ENCODE results near the gene MKX.

The MKX gene

GRCh38 chr10:27663621-27664020 lies 82.0 kb downstream of the MKX start:
- in situ Hi-C loops (cut with MboI; ENCODE audit: low sequenced_read_pairs, unreplicated experiment), result loop anchor here (25.0 kb wide), 1 partner anchor 226 kb away; no protein-coding TSS in a partner anchor
- no peak for DNase-seq (ENCODE audit: low spot score)

GRCh38 chr10:27661514-27662286 lies 83.9 kb downstream of the MKX start:
- DNase-seq (ENCODE audit: low spot score), result no peak
- in situ Hi-C loops (cut with MboI; ENCODE audit: low sequenced_read_pairs, unreplicated experiment), result loop anchor here (25.0 kb wide), 1 partner anchor 224 kb away; no protein-coding TSS in a partner anchor
- no peak for TF ChIP-seq CTCF (IDR thresholded peaks at IDR 0.05; ENCODE audit: borderline replicate concordance, control extremely low read depth, extremely low read depth, insufficient read depth, missing control alignments)

More at GRCh38 chr10:27663621-27664020, 82.0 kb downstream of the MKX start:
- TF ChIP-seq CTCF (IDR thresholded peaks at IDR 0.05; ENCODE audit: borderline replicate concordance, control extremely low read depth, extremely low read depth, insufficient read depth, missing control alignments), result no peak

- no peak for DNase-seq (ENCODE audit: low spot score)
- TF ChIP-seq CTCF (IDR thresholded peaks at IDR 0.05; ENCODE audit: borderline replicate concordance, control extremely low read depth, extremely low read depth, insufficient read depth, missing control alignments), result no peak
- in situ Hi-C loops (cut with MboI; ENCODE audit: low sequenced_read_pairs, unreplicated experiment), result loop anchor here (25.0 kb wide), 1 partner anchor 223 kb away; no protein-coding TSS in a partner anchor
Observed at GRCh38 chr10:27660711-27661110, 84.9 kb downstream of the MKX start.

GRCh38 chr10:27660268-27660667 lies 85.4 kb downstream of the MKX start:
- in situ Hi-C loops (cut with MboI; ENCODE audit: low sequenced_read_pairs, unreplicated experiment), result loop anchor here (25.0 kb wide), 1 partner anchor 223 kb away; no protein-coding TSS in a partner anchor
- DNase-seq (ENCODE audit: low spot score), result no peak
- no peak for TF ChIP-seq CTCF (IDR thresholded peaks at IDR 0.05; ENCODE audit: borderline replicate concordance, control extremely low read depth, extremely low read depth, insufficient read depth, missing control alignments)

GRCh38 chr10:27659786-27660185 lies 85.8 kb downstream of the MKX start:
- in situ Hi-C loops (cut with MboI; ENCODE audit: low sequenced_read_pairs, unreplicated experiment), result loop anchor here (25.0 kb wide), 1 partner anchor 222 kb away; no protein-coding TSS in a partner anchor
- no peak for TF ChIP-seq CTCF (IDR thresholded peaks at IDR 0.05; ENCODE audit: borderline replicate concordance, control extremely low read depth, extremely low read depth, insufficient read depth, missing control alignments)
- DNase-seq (ENCODE audit: low spot score), result no peak

GRCh38 chr10:27658788-27659187 lies 86.8 kb downstream of the MKX start:
- in situ Hi-C loops (cut with MboI; ENCODE audit: low sequenced_read_pairs, unreplicated experiment), result loop anchor here (25.0 kb wide), 1 partner anchor 221 kb away; no protein-coding TSS in a partner anchor
- no peak for TF ChIP-seq CTCF (IDR thresholded peaks at IDR 0.05; ENCODE audit: borderline replicate concordance, control extremely low read depth, extremely low read depth, insufficient read depth, missing control alignments)
- no peak for DNase-seq (ENCODE audit: low spot score)

All from GM13976 (cell line).